Smooth muscle cell (in vitro differentiated cells): Measurements from ENCODE around the gene PABPN1. TPM values are rescaled to one million over a fixed set of nuclear protein-coding genes. Genes with fewer than 3 reads are reported as not detected.

Experiments
- DNase-seq: peaks from one replicate; lab custom pipeline; 2025; ENCODE audit not compliant: unreplicated experiment; lab: John Stamatoyannopoulos, UW
- H2AFZ ChIP-seq: fragments of 200-600 bp; sonication (generic); 2 replicates; pipeline ENCODE4 v1.6.0; 2016; ENCODE audit warnings: antibody characterized with exemption, low read depth, mild to moderate bottlenecking
- H3F3A ChIP-seq: fragments of 200-600 bp; sonication (generic); 2 replicates; pipeline ENCODE4 v1.6.0; 2017; ENCODE audit warnings: antibody characterized with exemption, low read depth
- H3K27ac ChIP-seq: fragments of 200-600 bp; sonication (generic); 2 replicates; pipeline ENCODE4 v1.5.1; 2016; ENCODE audit warnings: low read depth, mild to moderate bottlenecking
- H3K27me3 ChIP-seq: fragments of 200-600 bp; sonication (generic); 2 replicates; pipeline ENCODE4 v1.6.1; 2016; ENCODE audit warnings: low read depth, mild to moderate bottlenecking
- H3K36me3 ChIP-seq: fragments of 200-600 bp; sonication (generic); 2 replicates; pipeline ENCODE4 v1.5.1; 2016; ENCODE audit warnings: low read depth
- H3K4me1 ChIP-seq: fragments of 200-600 bp; sonication (generic); 2 replicates; pipeline ENCODE4 v1.5.1; 2016; ENCODE audit warnings: low read depth
- H3K4me2 ChIP-seq: fragments of 200-600 bp; sonication (generic); 2 replicates; pipeline ENCODE4 v1.6.0; 2016; ENCODE audit warnings: mild to moderate bottlenecking
- H3K4me3 ChIP-seq: fragments of 200-600 bp; sonication (generic); 2 replicates; pipeline ENCODE4 v1.5.1; 2016; ENCODE audit warnings: mild to moderate bottlenecking
- H3K79me2 ChIP-seq: fragments of 200-600 bp; sonication (generic); 2 replicates; pipeline ENCODE4 v1.6.0; 2016; ENCODE audit warnings: low read depth, mild to moderate bottlenecking
- H3K9ac ChIP-seq: fragments of 200-600 bp; sonication (generic); 2 replicates; pipeline ENCODE4 v1.6.0; 2016; ENCODE audit warnings: low read depth
- H3K9me3 ChIP-seq: fragments of 200-600 bp; sonication (generic); replicated peaks from 2 replicates; pipeline ENCODE4 v1.5.1; 2016; ENCODE audit warnings: low read depth
- H4K20me1 ChIP-seq: fragments of 200-600 bp; sonication (generic); 2 replicates; pipeline ENCODE4 v1.6.0; 2016; ENCODE audit warnings: low read depth
- WGBS: methylation state at CpG from one replicate; pipeline ENCODE4 v1.1.7; 2016; ENCODE audit warnings: low lambda C conversion rate; 5-methylcytosine and 5-hydroxymethylcytosine counted together
- polyA plus RNA-seq: library from polyadenylated mRNA; unstranded; fragments of >200 nt; fragmentation: Nextera tagmentation; extraction: Ambion mirVana; gene quantifications from 2 replicates; pipeline ENCODE4 v1.2.1, GENCODE V29; 2016
- total RNA-seq: library from RNA; depleted of rRNA; stranded (reverse); fragments of >200 nt; gene quantifications from 2 replicates; pipeline ENCODE4 v1.2.3, GENCODE V29; 2014
- TF ChIP-seq, protein P1 (sequence below): fragments of 200-600 bp; sonication (generic); IDR thresholded peaks from 2 replicates; pipeline ENCODE4 v1.5.1; 2017; ENCODE audit warnings: borderline replicate concordance, mild to moderate bottlenecking, antibody characterized with exemption; ENCODE audit not compliant: insufficient read depth, poor library complexity, severe bottlenecking

The PABPN1 gene
- total and polyA plus RNA-seq, 2 experiments from 2014 or later: 48.3 to 139 TPM

GRCh38 chr14:23301288-23301968, 19.8 kb upstream of the PABPN1 start:
- Histone ChIP-seq H3K4me1 (peaks cover 9% of the 10 kb centered on the region), H3K4me3 (peak overlapping the region; percentile 72), H3F3A (peaks cover 16% of the 10 kb centered on the region), H3K4me2 (peak overlapping the region; percentile 97), H3K27me3 (no peaks in the 10 kb centered on the region), H3K36me3 (no peaks in the 10 kb centered on the region), H3K79me2 (no peaks in the 10 kb centered on the region), H2AFZ (peak overlapping the region; percentile 98), H3K27ac (peak overlapping the region; percentile 95), H3K9me3 (no peaks in the 10 kb centered on the region), H4K20me1 (no peaks in the 10 kb centered on the region), H3K9ac (peak overlapping the region; percentile 92)
- WGBS: 2% methylated on average over 79 of the region's 87 CpGs
- TF ChIP-seq, protein P1, sequence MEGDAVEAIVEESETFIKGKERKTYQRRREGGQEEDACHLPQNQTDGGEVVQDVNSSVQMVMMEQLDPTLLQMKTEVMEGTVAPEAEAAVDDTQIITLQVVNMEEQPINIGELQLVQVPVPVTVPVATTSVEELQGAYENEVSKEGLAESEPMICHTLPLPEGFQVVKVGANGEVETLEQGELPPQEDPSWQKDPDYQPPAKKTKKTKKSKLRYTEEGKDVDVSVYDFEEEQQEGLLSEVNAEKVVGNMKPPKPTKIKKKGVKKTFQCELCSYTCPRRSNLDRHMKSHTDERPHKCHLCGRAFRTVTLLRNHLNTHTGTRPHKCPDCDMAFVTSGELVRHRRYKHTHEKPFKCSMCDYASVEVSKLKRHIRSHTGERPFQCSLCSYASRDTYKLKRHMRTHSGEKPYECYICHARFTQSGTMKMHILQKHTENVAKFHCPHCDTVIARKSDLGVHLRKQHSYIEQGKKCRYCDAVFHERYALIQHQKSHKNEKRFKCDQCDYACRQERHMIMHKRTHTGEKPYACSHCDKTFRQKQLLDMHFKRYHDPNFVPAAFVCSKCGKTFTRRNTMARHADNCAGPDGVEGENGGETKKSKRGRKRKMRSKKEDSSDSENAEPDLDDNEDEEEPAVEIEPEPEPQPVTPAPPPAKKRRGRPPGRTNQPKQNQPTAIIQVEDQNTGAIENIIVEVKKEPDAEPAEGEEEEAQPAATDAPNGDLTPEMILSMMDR: peak; percentile 65
- peak; percentile 100 for DNase-seq

DNA sequence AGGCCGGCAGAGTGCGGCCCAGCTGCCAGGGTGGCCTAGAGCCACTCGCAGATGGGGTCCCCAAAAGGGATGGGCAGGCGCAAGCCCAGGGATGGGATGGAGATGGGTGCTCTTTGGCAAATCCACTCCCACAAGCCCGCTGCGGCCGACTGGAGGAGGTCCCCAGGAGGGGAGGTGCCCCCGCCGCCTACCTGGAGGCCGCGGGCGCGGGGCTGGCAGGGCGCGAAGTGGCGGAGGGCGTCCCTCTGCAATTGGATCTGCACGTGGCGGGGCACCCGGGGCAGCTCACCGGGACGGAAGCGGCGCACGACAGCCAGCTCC, 19.3 kb upstream of the PABPN1 start:
- peaks cover 9% of the 10 kb centered on the region for H3K4me1 ChIP-seq
- H3K36me3 ChIP-seq: no peaks in the 10 kb centered on the region
- DNase-seq: no peak
- H3K27ac ChIP-seq: peak overlapping the region; percentile 68
- peaks cover 5% of the 10 kb centered on the region for H3K79me2 ChIP-seq
- H3K4me2 ChIP-seq: peak overlapping the region; percentile 97
- no peaks in the 10 kb centered on the region for H3K27me3 ChIP-seq
- peaks cover 16% of the 10 kb centered on the region for H3F3A ChIP-seq
- no peaks in the 10 kb centered on the region for H3K9me3 ChIP-seq
- H2AFZ ChIP-seq: peak overlapping the region; percentile 98
- H4K20me1 ChIP-seq: no peaks in the 10 kb centered on the region
- peak overlapping the region; percentile 72 for H3K4me3 ChIP-seq
- H3K9ac ChIP-seq: peak overlapping the region; percentile 64
- WGBS: 0% methylated on average over 25 of the region's 25 CpGs
- TF ChIP-seq, protein P1: no peak

GRCh38 chr14:23302290-23303225, 18.7 kb upstream of the PABPN1 start, which contains the start of gene PPP1R3E:
TSS of gene PPP1R3E (minus strand) at chr14:23302859. CDS start at chr14:23302576, 283 bp downstream.
- H3K27me3 ChIP-seq: no peaks in the 10 kb centered on the region
- peaks cover 11% of the 10 kb centered on the region for H3K79me2 ChIP-seq
- H3K4me2 ChIP-seq: peak within 1 kb of the TSS; percentile 97
- peaks cover 16% of the 10 kb centered on the region for H3F3A ChIP-seq
- H3K9ac ChIP-seq: peak within 1 kb of the TSS; percentile 64
- TF ChIP-seq, protein P1: no peak
- peak within 1 kb of the TSS; percentile 72 for H3K4me3 ChIP-seq
- peaks cover 16% of the 10 kb centered on the region for H3K4me1 ChIP-seq
- DNase-seq: peak; percentile 58
- no peaks in the 10 kb centered on the region for H3K36me3 ChIP-seq
- peak within 1 kb of the TSS; percentile 68 for H3K27ac ChIP-seq
- H3K9me3 ChIP-seq: no peaks in the 10 kb centered on the region
- 4% methylated on average over 73 of the region's 81 CpGs for WGBS
- peak within 1 kb of the TSS; percentile 98 for H2AFZ ChIP-seq
- peaks cover under 1% of the 10 kb centered on the region for H4K20me1 ChIP-seq
